ENCODE results near the gene LRRC51.

- TF ChIP-seq POLR2AphosphoS5 (IDR thresholded peaks at IDR 0.05; ENCODE audit: borderline replicate concordance, low read depth, low read length), result no peak
- no peak for TF ChIP-seq EZH2 (IDR thresholded peaks at IDR 0.05)
- TF ChIP-seq FOXP2 (optimal IDR thresholded peaks at IDR 0.05; ENCODE audit: control extremely low read depth, extremely low read length, insufficient read depth), result no peak
These were observed 10.8 kb upstream of the LRRC51 start for GRCh38 chr11:72069787-72070251.
